Hepatocyte (in vitro differentiated cells): ENCODE data around the gene CCDC150. TPM values are rescaled to one million over a fixed set of nuclear protein-coding genes. Genes with fewer than 3 reads are reported as not detected.

Source experiments
- DNase-seq: peaks from one replicate; pipeline ENCODE4 v3.0.0-alpha.2; 2016; ENCODE audit warnings: low spot score
- H2AFZ ChIP-seq: fragments of 200-600 bp; sonication (generic); 2 replicates; pipeline ENCODE4 v1.6.0; 2016; ENCODE audit warnings: antibody characterized with exemption, mild to moderate bottlenecking
- H3K27ac ChIP-seq: fragments of 200-600 bp; sonication (generic); 2 replicates; pipeline ENCODE4 v1.5.1; 2016; ENCODE audit warnings: mild to moderate bottlenecking
- H3K27me3 ChIP-seq: fragments of 200-600 bp; sonication (generic); 2 replicates; pipeline ENCODE4 v1.6.1; 2016
- H3K36me3 ChIP-seq: fragments of 200-600 bp; sonication (generic); replicated peaks from 2 replicates; pipeline ENCODE4 v1.5.1; 2016; ENCODE audit warnings: low read depth; ENCODE audit not compliant: insufficient read depth
- H3K4me1 ChIP-seq: fragments of 200-600 bp; sonication (generic); 2 replicates; pipeline ENCODE4 v1.5.1; 2016; ENCODE audit warnings: mild to moderate bottlenecking, moderate library complexity; ENCODE audit not compliant: insufficient read depth
- H3K4me2 ChIP-seq: fragments of 200-600 bp; sonication (generic); 2 replicates; pipeline ENCODE4 v1.6.0; 2016
- H3K4me3 ChIP-seq: fragments of 200-600 bp; sonication (generic); 2 replicates; pipeline ENCODE4 v1.5.1; 2016; ENCODE audit warnings: mild to moderate bottlenecking
- H3K79me2 ChIP-seq: fragments of 200-600 bp; sonication (generic); 2 replicates; pipeline ENCODE4 v1.6.0; 2017; ENCODE audit warnings: mild to moderate bottlenecking
- H3K9me2 ChIP-seq: fragments of 200-600 bp; sonication (generic); replicated peaks from 2 replicates; pipeline ENCODE4 v1.6.0; 2017; ENCODE audit warnings: mild to moderate bottlenecking; ENCODE audit not compliant: insufficient read depth
- H3K9me3 ChIP-seq: fragments of 200-600 bp; sonication (generic); 2 replicates; pipeline ENCODE4 v1.5.1; 2016; ENCODE audit warnings: low read depth, mild to moderate bottlenecking
- H4K20me1 ChIP-seq: fragments of 200-600 bp; sonication (generic); 2 replicates; pipeline ENCODE4 v1.6.0; 2016; ENCODE audit warnings: mild to moderate bottlenecking; ENCODE audit not compliant: insufficient read depth, poor library complexity, severe bottlenecking
- CTCF ChIP-seq: fragments of 200-600 bp; sonication (generic); IDR thresholded peaks from 2 replicates; pipeline ENCODE4 v1.5.1; 2016; ENCODE audit warnings: antibody characterized with exemption, mild to moderate bottlenecking; ENCODE audit not compliant: poor library complexity
- EZH2 ChIP-seq: fragments of 200-600 bp; sonication (generic); IDR thresholded peaks from 2 replicates; pipeline ENCODE4 v1.6.1; 2016; ENCODE audit warnings: antibody characterized with exemption, mild to moderate bottlenecking, borderline replicate concordance
- EZH2phosphoT487 ChIP-seq: fragments of 200-600 bp; sonication (generic); IDR thresholded peaks from one replicate; pipeline ENCODE4 v1.6.1; 2018; ENCODE audit warnings: antibody characterized with exemption, mild to moderate bottlenecking, low read depth, moderate library complexity; ENCODE audit not compliant: unreplicated experiment, severe bottlenecking
- WGBS: methylation state at CpG from one replicate; pipeline ENCODE4 v1.1.6; 2016; ENCODE audit warnings: low lambda C conversion rate; ENCODE audit errors: missing lambda C conversion rate; 5-methylcytosine and 5-hydroxymethylcytosine counted together
- polyA plus RNA-seq: library from polyadenylated mRNA; unstranded; fragments of >200 nt; fragmentation: Nextera tagmentation; extraction: Ambion mirVana; gene quantifications from 2 replicates; pipeline ENCODE4 v1.2.1, GENCODE V29; 2016
- total RNA-seq: library from RNA; depleted of rRNA; stranded (reverse); fragments of >200 nt; gene quantifications from 2 replicates; pipeline ENCODE4 v1.2.3, GENCODE V29; 2014

Gene CCDC150
- total and polyA plus RNA-seq, 2 experiments from 2014 or later = 6.2 to 6.6 TPM

GRCh38 chr2:196591621-196592022 is 47.9 kb upstream of the CCDC150 start:
- peak overlapping the region; percentile 95 for H3K4me2 ChIP-seq
- no peak overlapping the region for H3K27ac ChIP-seq
- WGBS = 40% methylated on average over 4 of the region's 4 CpGs
- TF ChIP-seq EZH2phosphoT487 (no peak), CTCF (no peak)
- no peaks in the 10 kb centered on the region for H4K20me1 ChIP-seq
- no peaks in the 10 kb centered on the region for H3K4me1 ChIP-seq
- DNase-seq = no peak
- H3K27me3 ChIP-seq = peaks cover 31% of the 10 kb centered on the region
- H3K9me3 ChIP-seq = no peaks in the 10 kb centered on the region
- no peaks in the 10 kb centered on the region for H3K9me2 ChIP-seq
- no peak overlapping the region for H3K4me3 ChIP-seq
- H3K36me3 ChIP-seq = no peaks in the 10 kb centered on the region
- no peak overlapping the region for H2AFZ ChIP-seq
- peaks cover 2% of the 10 kb centered on the region for H3K79me2 ChIP-seq

GRCh38 chr2:196592331-196592910 is 47.1 kb upstream of the CCDC150 start:
- Histone ChIP-seq H2AFZ (peak overlapping the region; percentile 39), H3K4me1 (no peaks in the 10 kb centered on the region), H4K20me1 (no peaks in the 10 kb centered on the region), H3K79me2 (peaks cover 2% of the 10 kb centered on the region), H3K27ac (peak overlapping the region; percentile 91), H3K27me3 (peaks cover 31% of the 10 kb centered on the region), H3K36me3 (no peaks in the 10 kb centered on the region), H3K9me2 (no peaks in the 10 kb centered on the region), H3K9me3 (no peaks in the 10 kb centered on the region), H3K4me2 (peak overlapping the region; percentile 95), H3K4me3 (peak overlapping the region; percentile 90)
- no peak for DNase-seq
- TF ChIP-seq EZH2phosphoT487 = no peak
- TF ChIP-seq CTCF = peak; percentile 11
- no peak for TF ChIP-seq EZH2
- 3% methylated on average over 31 of the region's 48 CpGs for WGBS

GRCh38 chr2:196592911-196593881 is 46.3 kb upstream of the CCDC150 start, which contains the start of gene HECW2:
Gene HECW2, minus strand, starts transcription at chr2:196593554.
- Histone ChIP-seq H3K27ac (peak within 1 kb of the TSS; percentile 91), H3K27me3 (peaks cover 31% of the 10 kb centered on the region)

GRCh38 chr2:196594158-196594557 is 45.4 kb upstream of the CCDC150 start:
- TF ChIP-seq EZH2 (no peak), EZH2phosphoT487 (no peak), CTCF (no peak)
- H3K9me3 ChIP-seq = no peaks in the 10 kb centered on the region
- H3K4me2 ChIP-seq = peak overlapping the region; percentile 95
- no peaks in the 10 kb centered on the region for H4K20me1 ChIP-seq
- 91% methylated on average over 6 of the region's 6 CpGs for WGBS
- H3K27me3 ChIP-seq = peaks cover 31% of the 10 kb centered on the region
- no peaks in the 10 kb centered on the region for H3K9me2 ChIP-seq
- H3K27ac ChIP-seq = no peak overlapping the region
- no peak overlapping the region for H2AFZ ChIP-seq
- no peaks in the 10 kb centered on the region for H3K79me2 ChIP-seq
- no peak for DNase-seq
- no peak overlapping the region for H3K4me3 ChIP-seq
- no peaks in the 10 kb centered on the region for H3K36me3 ChIP-seq
- H3K4me1 ChIP-seq = no peaks in the 10 kb centered on the region

More at GRCh38 chr2:196592911-196593881, 46.3 kb upstream of the CCDC150 start, which contains the start of gene HECW2:
- H3K9me3 ChIP-seq = no peaks in the 10 kb centered on the region
- H4K20me1 ChIP-seq = no peaks in the 10 kb centered on the region
- no peaks in the 10 kb centered on the region for H3K9me2 ChIP-seq
- H3K36me3 ChIP-seq = no peaks in the 10 kb centered on the region
- H3K4me1 ChIP-seq = no peaks in the 10 kb centered on the region
- peak within 1 kb of the TSS; percentile 84 for H2AFZ ChIP-seq
- no peak for TF ChIP-seq EZH2phosphoT487
- TF ChIP-seq EZH2 = no peak
- peak within 1 kb of the TSS; percentile 95 for H3K4me2 ChIP-seq
- peak within 1 kb of the TSS; percentile 90 for H3K4me3 ChIP-seq
- DNase-seq = peak; percentile 80
- peaks cover 2% of the 10 kb centered on the region for H3K79me2 ChIP-seq
- 2% methylated on average over 60 of the region's 125 CpGs for WGBS
